Measurements from ENCODE around the gene PRPS1L1.

- no peak for TF ChIP-seq CTCF (IDR thresholded peaks at IDR 0.05; ENCODE audit: low read length)
- no peak for TF ChIP-seq EZH2 (optimal IDR thresholded peaks at IDR 0.05; ENCODE audit: low read depth, low read length)
Observed at GRCh38 chr7:18053941-18054340, 26.3 kb upstream of the PRPS1L1 start.

Measured in MM.1S (cell line).